Measurements from ENCODE around the gene MYO10.
"Not testable (repeated sequence)": the region's sequence is repeated elsewhere in the genome, so short reads cannot be mapped to it uniquely, and the experiment has no call there.

Gene MYO10

DNA sequence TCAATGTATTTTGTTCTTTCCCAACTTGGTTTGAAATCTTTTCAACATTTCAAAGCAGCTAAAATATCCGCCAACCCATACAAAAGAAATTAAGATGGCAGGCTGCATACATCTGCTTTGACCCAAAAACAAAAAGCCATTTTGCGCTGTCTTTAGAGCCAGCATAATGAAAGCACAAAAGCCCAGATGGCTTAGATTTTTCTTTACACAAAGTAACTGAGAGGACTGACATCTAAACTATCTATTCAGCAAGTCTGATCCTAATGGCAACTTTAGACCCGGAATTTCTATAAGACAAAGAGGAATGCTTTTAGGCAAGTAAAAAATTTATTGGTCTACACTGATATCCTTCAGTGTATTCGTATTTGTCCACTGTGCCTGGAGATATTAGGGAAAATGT is 86.3 kb downstream of the MYO10 start:
- DNase-seq: no peak
- in situ Hi-C loops (cut with MboI; ENCODE audit: low pct_unique_long_range_greater_than_20kb, low sequenced_read_pairs): no loop called here

GRCh38 chr5:16849181-16849580 is 86.9 kb downstream of the MYO10 start:
- in situ Hi-C loops (cut with MboI; ENCODE audit: low pct_unique_long_range_greater_than_20kb, low sequenced_read_pairs): no loop called here
- no peak for DNase-seq

- in situ Hi-C loops (cut with MboI; ENCODE audit: low pct_unique_long_range_greater_than_20kb, low sequenced_read_pairs): no loop called here
- DNase-seq: no peak
Measured at GRCh38 chr5:16844952-16845351, 91.1 kb downstream of the MYO10 start.

DNA sequence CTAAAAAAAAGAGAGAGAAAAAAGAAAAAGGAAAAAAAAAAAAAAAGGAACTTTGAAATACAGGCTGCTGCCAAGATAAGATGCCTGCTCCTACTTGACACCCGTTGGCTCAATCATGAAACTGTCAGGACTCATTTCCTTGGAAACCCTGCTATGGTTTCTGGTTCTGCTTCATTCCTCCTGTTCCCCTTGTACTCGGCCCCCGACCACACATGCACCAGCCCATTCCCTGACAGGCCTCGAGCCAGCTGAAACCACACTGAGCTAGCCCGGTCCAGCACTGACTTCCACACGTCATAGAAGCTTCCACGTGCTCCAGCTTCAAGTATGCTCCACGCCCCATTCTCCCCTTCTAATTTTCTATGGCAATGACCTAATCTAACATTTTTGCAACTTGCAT is 93.2 kb downstream of the MYO10 start:
- in situ Hi-C loops (cut with MboI; ENCODE audit: low pct_unique_long_range_greater_than_20kb, low sequenced_read_pairs): no loop called here
- DNase-seq: no peak

- no peak for DNase-seq
- in situ Hi-C loops (cut with MboI; ENCODE audit: low pct_unique_long_range_greater_than_20kb, low sequenced_read_pairs): no loop called here
Measured at GRCh38 chr5:16841416-16841815, 94.7 kb downstream of the MYO10 start.

DNA sequence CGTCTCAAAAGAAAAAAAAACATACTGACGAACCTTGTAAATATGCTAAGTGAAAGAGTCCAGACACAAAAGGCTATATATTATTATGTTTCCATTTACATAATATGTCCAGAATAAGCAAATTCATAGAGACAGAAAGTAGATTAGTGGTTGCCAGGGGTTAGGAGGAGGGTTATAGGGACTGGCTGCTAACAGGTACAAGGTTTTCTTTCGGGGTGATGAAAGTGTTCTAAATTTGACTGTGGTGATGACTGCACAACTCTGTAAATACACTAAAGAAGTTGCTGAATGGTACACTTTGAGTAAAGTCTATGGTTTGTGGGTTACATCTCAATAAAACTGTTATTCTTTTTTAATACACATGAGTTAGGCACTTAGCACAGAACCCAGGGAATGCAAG is 98.8 kb downstream of the MYO10 start:
- DNase-seq: no peak
- in situ Hi-C loops (cut with MboI; ENCODE audit: low pct_unique_long_range_greater_than_20kb, low sequenced_read_pairs): no loop called here

DNA sequence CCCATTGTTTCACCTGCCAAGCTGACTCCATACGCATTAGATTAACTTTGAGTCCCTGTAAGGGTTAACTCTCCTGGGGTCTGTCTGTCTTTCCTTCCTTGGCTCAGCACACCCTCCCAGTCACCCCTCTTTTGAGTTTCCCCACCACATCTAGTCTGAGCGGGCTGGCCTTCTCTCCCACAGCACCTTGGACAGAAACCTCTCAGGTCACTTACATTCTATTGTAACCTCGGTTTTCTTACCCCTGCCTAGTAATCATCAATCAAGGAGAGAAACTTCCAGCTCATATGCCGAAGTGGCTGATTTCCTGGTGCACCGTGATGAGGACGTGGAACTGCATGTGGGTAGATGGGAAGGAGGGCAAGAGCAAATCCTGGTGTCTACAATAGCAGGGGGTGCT is 102.1 kb downstream of the MYO10 start:
- no peak for DNase-seq
- in situ Hi-C loops (cut with MboI; ENCODE audit: low pct_unique_long_range_greater_than_20kb, low sequenced_read_pairs): no loop called here

GRCh38 chr5:16831326-16831725 is 104.8 kb downstream of the MYO10 start:
- in situ Hi-C loops (cut with MboI; ENCODE audit: low pct_unique_long_range_greater_than_20kb, low sequenced_read_pairs): not testable (repeated sequence)

DNA sequence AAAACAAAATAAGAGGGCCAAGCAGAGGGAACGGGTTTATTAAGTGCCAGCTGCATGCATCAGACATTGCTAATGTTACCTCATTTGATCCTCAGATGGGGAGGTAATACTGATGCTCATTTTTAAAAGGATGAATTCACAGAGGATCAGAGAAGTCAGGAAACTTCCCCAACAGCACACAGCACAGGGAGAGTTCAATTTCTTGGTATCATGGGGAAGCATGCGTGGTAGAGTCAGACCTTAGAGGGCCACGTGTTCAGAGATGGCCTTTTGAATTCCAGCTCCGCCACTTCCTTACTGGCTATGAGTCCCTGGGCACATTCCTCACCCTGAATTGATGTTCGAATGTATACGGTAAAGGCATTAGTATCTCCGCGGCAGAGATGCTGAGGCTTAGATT is 108.3 kb downstream of the MYO10 start:
- DNase-seq: no peak
- in situ Hi-C loops (cut with MboI; ENCODE audit: low pct_unique_long_range_greater_than_20kb, low sequenced_read_pairs): no loop called here

More at GRCh38 chr5:16831326-16831725, 104.8 kb downstream of the MYO10 start:
- DNase-seq: not testable (repeated sequence)

GRCh38 chr5:16826379-16827125 is 109.5 kb downstream of the MYO10 start:
- in situ Hi-C loops (cut with MboI; ENCODE audit: low pct_unique_long_range_greater_than_20kb, low sequenced_read_pairs): no loop called here
- no peak for DNase-seq

- in situ Hi-C loops (cut with MboI; ENCODE audit: low pct_unique_long_range_greater_than_20kb, low sequenced_read_pairs): no loop called here
- no peak for DNase-seq
Measured at GRCh38 chr5:16819522-16820167, 116.4 kb downstream of the MYO10 start.

- no peak for DNase-seq
- in situ Hi-C loops (cut with MboI; ENCODE audit: low pct_unique_long_range_greater_than_20kb, low sequenced_read_pairs): no loop called here
Measured at GRCh38 chr5:16815432-16815831, 120.7 kb downstream of the MYO10 start.

DNA sequence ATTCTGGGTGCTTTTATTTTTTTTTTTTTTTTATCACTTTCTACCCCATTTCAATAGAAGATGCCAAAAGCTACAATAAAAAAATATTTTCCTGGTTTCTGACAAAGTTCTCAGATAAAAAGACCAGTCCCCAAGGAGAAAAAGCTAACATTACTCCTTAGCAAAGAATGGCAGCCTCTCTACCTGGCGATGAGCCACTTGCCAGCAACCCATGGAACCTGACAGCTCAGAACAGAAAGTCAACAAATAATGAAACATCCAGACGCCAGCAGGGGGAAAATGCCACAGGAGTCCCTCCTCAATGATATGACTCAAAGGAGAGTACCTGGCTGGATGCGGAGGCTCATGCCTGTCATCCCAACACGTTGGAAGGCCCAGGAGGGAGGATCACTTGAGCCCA is 123.2 kb downstream of the MYO10 start:
- no peak for DNase-seq
- in situ Hi-C loops (cut with MboI; ENCODE audit: low pct_unique_long_range_greater_than_20kb, low sequenced_read_pairs): no loop called here

GRCh38 chr5:16812448-16812847 is 123.6 kb downstream of the MYO10 start:
- DNase-seq: no peak
- in situ Hi-C loops (cut with MboI; ENCODE audit: low pct_unique_long_range_greater_than_20kb, low sequenced_read_pairs): no loop called here

- no peak for DNase-seq
- in situ Hi-C loops (cut with MboI; ENCODE audit: low pct_unique_long_range_greater_than_20kb, low sequenced_read_pairs): no loop called here
Measured at GRCh38 chr5:16810208-16810854, 125.8 kb downstream of the MYO10 start.

- in situ Hi-C loops (cut with MboI; ENCODE audit: low pct_unique_long_range_greater_than_20kb, low sequenced_read_pairs): no loop called here
- no peak for DNase-seq
Measured at GRCh38 chr5:16809395-16810207, 126.5 kb downstream of the MYO10 start.

- in situ Hi-C loops (cut with MboI; ENCODE audit: low pct_unique_long_range_greater_than_20kb, low sequenced_read_pairs): no loop called here
- DNase-seq: no peak
Measured at GRCh38 chr5:16809010-16809394, 127.1 kb downstream of the MYO10 start.

GRCh38 chr5:16808021-16808420 is 128.1 kb downstream of the MYO10 start:
- in situ Hi-C loops (cut with MboI; ENCODE audit: low pct_unique_long_range_greater_than_20kb, low sequenced_read_pairs): no loop called here

DNA sequence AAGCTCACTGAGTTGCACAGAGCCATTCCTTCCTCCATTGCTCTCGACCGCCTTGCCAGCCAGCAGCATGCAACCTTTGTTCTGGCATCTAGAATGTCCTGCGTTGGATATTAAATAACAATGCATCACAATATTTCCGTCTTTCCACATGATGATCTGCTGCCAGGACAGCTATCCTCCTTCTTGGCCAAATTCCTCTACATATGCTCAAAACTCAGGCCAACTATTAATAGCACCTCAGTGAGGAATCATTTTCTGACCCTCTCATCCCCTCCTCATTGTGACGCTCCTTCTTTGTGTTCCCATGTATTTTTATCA is 128.6 kb downstream of the MYO10 start:
- in situ Hi-C loops (cut with MboI; ENCODE audit: low pct_unique_long_range_greater_than_20kb, low sequenced_read_pairs): no loop called here
- no peak for DNase-seq

More at GRCh38 chr5:16808021-16808420, 128.1 kb downstream of the MYO10 start:
- DNase-seq: no peak
